Right atrium auricular region (tissue), 2 donors: ENCODE results near the gene PGLYRP4. TPM values are rescaled to one million over a fixed set of nuclear protein-coding genes. Genes with fewer than 3 reads are reported as not detected.

Experiments used
- DNase-seq: peaks from one replicate; pipeline ENCODE4 v3.0.0-alpha.2; 2019; ENCODE audit warnings: low spot score
- H3K27ac ChIP-seq, 2 donors: fragments of 200-600 bp; sonication (generic); 1 replicate in 1 of 2; 2 replicates in 1 of 2; pipeline ENCODE4 v1.5.1; 2016 to 2019
- H3K27me3 ChIP-seq, 2 donors: fragments of 200-600 bp; sonication (generic); one replicate each; pipeline versions ENCODE4 v1.5.1 to v1.6.0; 2017 to 2019
- H3K36me3 ChIP-seq: fragments of 200-600 bp; sonication (generic); one replicate; pipeline ENCODE4 v1.5.1; 2016
- H3K4me1 ChIP-seq, 2 donors: fragments of 200-600 bp; sonication (generic); one replicate each; pipeline versions ENCODE4 v1.5.1 to v1.6.0; 2017 to 2019
- H3K4me3 ChIP-seq, 2 donors: fragments of 200-600 bp; sonication (generic); 1 replicate in 1 of 2; 2 replicates in 1 of 2; pipeline ENCODE4 v1.5.1; 2017 to 2019; ENCODE audit warnings: mild to moderate bottlenecking in 1 of 2, moderate library complexity in 1 of 2
- H3K9me3 ChIP-seq, 2 donors: fragments of 200-600 bp; sonication (generic); one replicate each; pipeline ENCODE4 v1.5.1; 2019
- total RNA-seq, 2 donors: library from RNA; depleted of rRNA; stranded (reverse); fragments of >200 nt; gene quantifications; one replicate each; pipeline ENCODE4 v1.1.0, GENCODE V29; 2016
- TF ChIP-seq, protein P1 (sequence below), 2 donors: fragments of 200-600 bp; sonication (generic); IDR thresholded peaks; one replicate each; pipeline ENCODE4 v1.5.1; 2019; ENCODE audit warnings: antibody characterized with exemption in 2 of 2

The PGLYRP4 gene
- total RNA-seq, 2 donors from 2014 or later = not detected

- TF ChIP-seq, protein P1, sequence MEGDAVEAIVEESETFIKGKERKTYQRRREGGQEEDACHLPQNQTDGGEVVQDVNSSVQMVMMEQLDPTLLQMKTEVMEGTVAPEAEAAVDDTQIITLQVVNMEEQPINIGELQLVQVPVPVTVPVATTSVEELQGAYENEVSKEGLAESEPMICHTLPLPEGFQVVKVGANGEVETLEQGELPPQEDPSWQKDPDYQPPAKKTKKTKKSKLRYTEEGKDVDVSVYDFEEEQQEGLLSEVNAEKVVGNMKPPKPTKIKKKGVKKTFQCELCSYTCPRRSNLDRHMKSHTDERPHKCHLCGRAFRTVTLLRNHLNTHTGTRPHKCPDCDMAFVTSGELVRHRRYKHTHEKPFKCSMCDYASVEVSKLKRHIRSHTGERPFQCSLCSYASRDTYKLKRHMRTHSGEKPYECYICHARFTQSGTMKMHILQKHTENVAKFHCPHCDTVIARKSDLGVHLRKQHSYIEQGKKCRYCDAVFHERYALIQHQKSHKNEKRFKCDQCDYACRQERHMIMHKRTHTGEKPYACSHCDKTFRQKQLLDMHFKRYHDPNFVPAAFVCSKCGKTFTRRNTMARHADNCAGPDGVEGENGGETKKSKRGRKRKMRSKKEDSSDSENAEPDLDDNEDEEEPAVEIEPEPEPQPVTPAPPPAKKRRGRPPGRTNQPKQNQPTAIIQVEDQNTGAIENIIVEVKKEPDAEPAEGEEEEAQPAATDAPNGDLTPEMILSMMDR (IDR thresholded peaks at IDR 0.05) = no peak
- H3K4me3 ChIP-seq = peak within 1 kb of the TSS in 1 of 2 donors; percentile 4
- no peaks in the 10 kb centered on the region for H3K4me1 ChIP-seq
- no peaks in the 10 kb centered on the region for H3K27me3 ChIP-seq
- no peaks in the 10 kb centered on the region for H3K36me3 ChIP-seq
- no peaks in the 10 kb centered on the region for H3K9me3 ChIP-seq
- H3K27ac ChIP-seq = peak within 1 kb of the TSS in 1 of 2 donors; percentile 5
- DNase-seq = no peak
Measured at GRCh38 chr1:153357853-153358690, 9.4 kb upstream of the PGLYRP4 start, which contains the start of gene S100A9. Gene S100A9 (plus strand): TSS chr1:153357854. CDS start chr1:153358284, 430 bp downstream.

- no peak overlapping the region for H3K27ac ChIP-seq
- peak; percentile 80 for DNase-seq
- no peak overlapping the region for H3K4me3 ChIP-seq
- TF ChIP-seq, protein P1 (IDR thresholded peaks at IDR 0.05) = no peak
- no peaks in the 10 kb centered on the region for H3K27me3 ChIP-seq
- no peaks in the 10 kb centered on the region for H3K36me3 ChIP-seq
- H3K4me1 ChIP-seq = no peaks in the 10 kb centered on the region
- no peaks in the 10 kb centered on the region for H3K9me3 ChIP-seq
Measured at GRCh38 chr1:153357076-153357852, 8.6 kb upstream of the PGLYRP4 start.

DNA sequence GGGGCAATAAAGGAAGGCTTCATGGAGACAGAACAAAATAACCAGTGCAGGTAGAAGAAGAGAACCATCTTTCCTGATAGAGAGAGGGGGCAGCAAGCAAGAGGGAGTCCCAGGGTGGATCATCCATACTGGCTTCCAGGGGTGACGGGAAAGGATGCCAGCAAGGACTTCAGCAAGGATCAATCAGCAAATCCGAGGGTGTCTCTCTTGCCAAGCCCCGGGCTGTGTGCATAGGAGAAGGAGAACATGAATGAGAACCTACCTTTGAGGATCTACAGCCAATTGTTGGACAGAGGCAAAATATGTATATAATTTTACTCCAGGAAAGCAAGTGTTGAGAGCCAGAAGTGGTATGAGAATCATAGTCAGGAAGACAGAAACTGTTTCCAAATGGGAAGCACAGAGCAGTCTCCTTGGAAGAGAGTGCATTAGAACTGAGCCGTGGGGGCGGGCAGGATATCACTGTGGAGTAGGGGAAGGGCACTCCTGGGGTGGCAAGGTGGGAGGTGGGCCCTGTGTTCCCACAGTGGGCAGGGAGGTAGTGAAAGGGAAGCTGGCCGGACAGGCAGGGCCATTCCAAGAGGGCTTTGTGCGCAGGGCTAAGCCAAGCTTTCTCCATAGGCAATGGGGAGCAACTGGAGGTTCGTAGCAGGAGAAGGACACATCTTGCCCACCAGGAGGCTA lies 7.9 kb upstream of the PGLYRP4 start:
- Histone ChIP-seq H3K36me3 (no peaks in the 10 kb centered on the region), H3K27me3 (no peaks in the 10 kb centered on the region), H3K9me3 (no peaks in the 10 kb centered on the region), H3K4me1 (no peaks in the 10 kb centered on the region), H3K27ac (no peak overlapping the region), H3K4me3 (no peak overlapping the region)
- TF ChIP-seq, protein P1 (IDR thresholded peaks at IDR 0.05) = no peak
- no peak for DNase-seq

DNA sequence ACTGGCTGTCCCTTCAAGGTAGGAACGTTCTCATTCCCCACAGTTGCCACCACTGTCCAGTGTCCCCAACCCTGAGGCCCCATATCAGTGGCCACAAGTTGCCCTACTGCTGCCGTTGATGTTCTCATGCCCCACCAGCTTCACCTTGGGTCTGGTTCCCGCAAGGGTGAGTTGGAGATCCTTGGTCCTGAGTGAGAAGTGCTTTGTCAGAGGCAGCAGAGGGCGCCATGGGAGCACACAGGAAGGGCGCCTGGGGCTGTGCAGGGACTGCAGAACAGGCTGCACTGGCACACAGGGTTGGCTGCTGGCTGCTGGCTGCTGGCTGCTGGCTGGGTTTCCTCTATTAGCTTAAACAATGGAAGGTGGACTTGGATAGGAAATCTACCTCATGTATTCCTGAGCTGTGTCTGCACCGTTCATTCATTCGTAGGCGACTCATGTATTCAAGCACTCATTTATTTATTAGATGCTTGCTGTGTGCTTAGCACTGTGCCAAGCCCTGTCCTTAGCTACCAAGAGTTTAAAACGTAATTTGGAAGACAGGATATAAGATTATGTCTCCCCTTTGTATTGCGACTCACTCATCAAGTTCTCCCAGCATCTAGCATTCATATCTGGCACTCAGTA lies 6.9 kb upstream of the PGLYRP4 start:
- no peaks in the 10 kb centered on the region for H3K27me3 ChIP-seq
- H3K36me3 ChIP-seq = no peaks in the 10 kb centered on the region
- H3K9me3 ChIP-seq = no peaks in the 10 kb centered on the region
- DNase-seq = peak; percentile 67
- TF ChIP-seq, protein P1 (IDR thresholded peaks at IDR 0.05) = peak in 1 of 2 donors; percentile 52
- no peak overlapping the region for H3K4me3 ChIP-seq
- H3K27ac ChIP-seq = no peak overlapping the region
- no peaks in the 10 kb centered on the region for H3K4me1 ChIP-seq

- no peak overlapping the region for H3K27ac ChIP-seq
- no peaks in the 10 kb centered on the region for H3K4me1 ChIP-seq
- H3K36me3 ChIP-seq = no peaks in the 10 kb centered on the region
- TF ChIP-seq, protein P1 (IDR thresholded peaks at IDR 0.05) = no peak
- no peaks in the 10 kb centered on the region for H3K9me3 ChIP-seq
- no peak for DNase-seq
- H3K27me3 ChIP-seq = no peaks in the 10 kb centered on the region
- H3K4me3 ChIP-seq = no peak overlapping the region
Measured at GRCh38 chr1:153354515-153355193, 6.0 kb upstream of the PGLYRP4 start.
